Measurements from ENCODE around the gene PTTG2.

DNA sequence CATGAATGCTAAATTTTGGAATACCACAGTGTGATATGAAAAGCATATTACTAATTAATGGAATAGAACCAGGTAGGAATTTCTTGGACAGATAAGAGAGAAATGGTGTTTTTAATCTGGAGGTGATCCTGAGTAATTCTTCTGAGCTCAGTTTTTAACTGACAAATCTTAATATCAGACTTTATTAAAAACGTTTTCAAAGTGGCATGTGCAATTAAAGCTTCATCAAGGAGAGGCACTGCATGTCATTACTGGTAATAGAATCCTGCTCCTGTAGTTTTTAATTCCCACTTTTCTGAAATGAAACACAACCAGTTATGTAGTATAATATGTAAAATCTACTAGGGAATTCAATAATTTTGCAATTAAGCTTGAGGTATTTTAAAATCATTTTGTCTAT, 7.0 kb upstream of the PTTG2 start:
- TF ChIP-seq POLR2AphosphoS5 (IDR thresholded peaks at IDR 0.05; ENCODE audit: low read depth, low read length) (no peak), POLR2A (IDR thresholded peaks at IDR 0.05; ENCODE audit: low read depth, low read length) (no peak)

Data from GM12892 (cell line).